ENCODE results near the gene ADIPOR1.
A peak's percentile ranks its signal among the peaks of the same experiment; 100 is the strongest.

DNA sequence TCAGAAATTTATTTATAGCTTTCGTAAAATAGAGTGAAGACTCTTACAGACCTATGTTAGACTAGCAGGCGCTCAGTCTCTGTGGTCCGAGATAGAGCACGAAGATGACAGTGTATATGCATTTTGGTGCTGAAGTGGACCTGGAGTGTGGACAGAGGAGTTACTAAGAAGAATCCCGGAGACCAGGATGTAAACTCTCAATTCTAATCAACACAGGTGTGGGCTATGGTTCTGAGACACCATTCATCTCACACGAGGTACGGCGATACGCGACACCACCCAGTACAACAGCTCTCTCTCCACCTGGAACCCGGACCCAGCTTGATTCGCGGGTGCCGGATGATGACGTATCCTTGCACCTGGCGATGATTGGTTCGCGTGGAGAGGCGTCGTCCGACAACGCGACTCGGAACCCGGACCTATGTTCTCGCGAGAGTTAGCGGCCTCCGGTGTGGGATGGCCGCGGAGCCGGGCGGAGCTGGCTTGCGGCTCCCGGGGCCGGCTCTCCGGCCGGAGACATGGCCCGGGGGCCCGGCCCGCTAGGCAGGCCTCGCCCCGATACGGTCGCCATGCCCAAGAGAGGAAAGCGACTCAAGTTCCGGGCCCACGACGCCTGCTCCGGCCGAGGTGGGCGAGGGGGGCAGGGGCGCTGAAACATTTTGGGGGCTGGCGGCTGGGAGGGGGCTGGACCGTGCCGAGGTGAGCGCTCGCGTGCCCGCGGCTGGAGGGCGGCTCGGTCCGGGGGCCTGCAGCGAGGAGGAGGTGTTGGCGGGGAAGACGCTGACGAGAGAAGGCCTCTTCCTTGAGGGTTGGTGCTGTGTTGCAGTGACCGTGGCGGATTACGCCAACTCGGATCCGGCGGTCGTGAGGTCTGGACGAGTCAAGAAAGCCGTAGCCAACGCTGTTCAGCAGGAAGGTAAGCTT is 49.1 kb upstream of the ADIPOR1 start, which contains the start of gene TMEM183A:
- TF ChIP-seq POLR2AphosphoS5 (IDR thresholded peaks at IDR 0.05) = peak; percentile 97
- TF ChIP-seq, protein P1, sequence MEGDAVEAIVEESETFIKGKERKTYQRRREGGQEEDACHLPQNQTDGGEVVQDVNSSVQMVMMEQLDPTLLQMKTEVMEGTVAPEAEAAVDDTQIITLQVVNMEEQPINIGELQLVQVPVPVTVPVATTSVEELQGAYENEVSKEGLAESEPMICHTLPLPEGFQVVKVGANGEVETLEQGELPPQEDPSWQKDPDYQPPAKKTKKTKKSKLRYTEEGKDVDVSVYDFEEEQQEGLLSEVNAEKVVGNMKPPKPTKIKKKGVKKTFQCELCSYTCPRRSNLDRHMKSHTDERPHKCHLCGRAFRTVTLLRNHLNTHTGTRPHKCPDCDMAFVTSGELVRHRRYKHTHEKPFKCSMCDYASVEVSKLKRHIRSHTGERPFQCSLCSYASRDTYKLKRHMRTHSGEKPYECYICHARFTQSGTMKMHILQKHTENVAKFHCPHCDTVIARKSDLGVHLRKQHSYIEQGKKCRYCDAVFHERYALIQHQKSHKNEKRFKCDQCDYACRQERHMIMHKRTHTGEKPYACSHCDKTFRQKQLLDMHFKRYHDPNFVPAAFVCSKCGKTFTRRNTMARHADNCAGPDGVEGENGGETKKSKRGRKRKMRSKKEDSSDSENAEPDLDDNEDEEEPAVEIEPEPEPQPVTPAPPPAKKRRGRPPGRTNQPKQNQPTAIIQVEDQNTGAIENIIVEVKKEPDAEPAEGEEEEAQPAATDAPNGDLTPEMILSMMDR (IDR thresholded peaks at IDR 0.05) = no peak
